Keratinocyte (primary cell): ENCODE data around the gene CHSY1. TPM values are rescaled to one million over a fixed set of nuclear protein-coding genes. Genes with fewer than 3 reads are reported as not detected.

Experiments used
- DNase-seq: peaks from one replicate; pipeline ENCODE4 v3.0.0-alpha.2; 2011; ENCODE audit warnings: low read depth, missing footprints, low spot score
- FAIRE-seq: peaks from 2 replicates; lab custom pipeline; 2011; peaks lifted over from hg19 to GRCh38; lab: Jason Lieb, UNC
- H2AFZ ChIP-seq: 2 replicates; pipeline ENCODE4 v1.6.0; 2012; ENCODE audit warnings: low read length, control low read depth, inconsistent platforms; ENCODE audit not compliant: control insufficient read depth
- H3K27ac ChIP-seq: 2 replicates; pipeline ENCODE4 v1.5.1; 2011; ENCODE audit warnings: low read length; ENCODE audit not compliant: control insufficient read depth, insufficient read depth
- H3K27me3 ChIP-seq: 3 replicates; pipeline ENCODE4 v1.6.0; 2011; ENCODE audit warnings: low read length; ENCODE audit not compliant: control insufficient read depth, insufficient read depth; ENCODE audit errors: extremely low read depth
- H3K36me3 ChIP-seq, 2 experiments: 2 replicates in 1 of 2; 3 replicates in 1 of 2; pipeline ENCODE4 v1.5.1; 2011; ENCODE audit warnings: low read length in 2 of 2, mild to moderate bottlenecking in 1 of 2; ENCODE audit not compliant: control insufficient read depth in 2 of 2, insufficient read depth in 2 of 2; ENCODE audit errors: extremely low read depth in 1 of 2
- H3K4me1 ChIP-seq: 3 replicates; pipeline ENCODE4 v1.5.1; 2011; ENCODE audit warnings: low read length; ENCODE audit not compliant: control insufficient read depth, insufficient read depth; ENCODE audit errors: extremely low read depth
- H3K4me2 ChIP-seq: 3 replicates; pipeline ENCODE4 v1.6.0; 2011; ENCODE audit warnings: low read depth, low read length; ENCODE audit not compliant: control insufficient read depth, insufficient read depth; ENCODE audit errors: extremely low read depth
- H3K4me3 ChIP-seq, 3 experiments: fragments of 200-600 bp in 1 of 3; sonication (generic) in 1 of 3; 2 replicates in 2 of 3; 3 replicates in 1 of 3; pipeline ENCODE4 v1.5.1; 2011 to 2016; ENCODE audit warnings: low read length in 3 of 3, mild to moderate bottlenecking in 3 of 3, control low read depth in 2 of 3, inconsistent platforms in 1 of 3, low read depth in 1 of 3, mixed read lengths in 1 of 3, mixed run types in 1 of 3, moderate library complexity in 1 of 3; ENCODE audit not compliant: control insufficient read depth in 2 of 3, insufficient read depth in 2 of 3; ENCODE audit errors: extremely low read depth in 1 of 3
- H3K79me2 ChIP-seq: 2 replicates; pipeline ENCODE4 v1.6.0; 2012; ENCODE audit warnings: low read length; ENCODE audit not compliant: control insufficient read depth, insufficient read depth
- H3K9ac ChIP-seq: 3 replicates; pipeline ENCODE4 v1.6.0; 2011; ENCODE audit warnings: low read length; ENCODE audit not compliant: control insufficient read depth, insufficient read depth; ENCODE audit errors: extremely low read depth
- H3K9me1 ChIP-seq: 3 replicates; pipeline ENCODE4 v1.6.0; 2011; ENCODE audit warnings: low read length; ENCODE audit not compliant: control insufficient read depth, insufficient read depth; ENCODE audit errors: extremely low read depth
- H3K9me3 ChIP-seq: 2 replicates; pipeline ENCODE4 v1.5.1; 2012; ENCODE audit warnings: low read depth, low read length; ENCODE audit not compliant: control insufficient read depth
- H4K20me1 ChIP-seq: 3 replicates; pipeline ENCODE4 v1.6.0; 2011; ENCODE audit warnings: low read length; ENCODE audit not compliant: control insufficient read depth, insufficient read depth; ENCODE audit errors: extremely low read depth
- CTCF ChIP-seq, 3 experiments: IDR thresholded peaks in 1 of 3; conservative IDR thresholded peaks in 1 of 3; optimal IDR thresholded peaks in 1 of 3; 2 replicates in 2 of 3; 3 replicates in 1 of 3; pipeline versions ENCODE3 to v1.5.1; 2011; ENCODE audit warnings: low read length in 3 of 3, mild to moderate bottlenecking in 3 of 3, moderate library complexity in 2 of 3, control low read depth in 1 of 3, inconsistent platforms in 1 of 3; ENCODE audit not compliant: insufficient read depth in 2 of 3; ENCODE audit errors: extremely low read depth in 1 of 3
- EZH2 ChIP-seq: IDR thresholded peaks from one replicate; pipeline ENCODE4 v1.6.1; 2012; ENCODE audit warnings: inconsistent platforms, mild to moderate bottlenecking, low read length, moderate library complexity
- dilution Hi-C: fragments of 300-500 bp; cut with MboI; formaldehyde crosslinking; loops from one replicate; pipeline ENCODE4 v1.7.0; 2020; ENCODE audit warnings: low sequenced_read_pairs; ENCODE audit not compliant: extremely low pct_ligation_motif_present
- polyA plus RNA-seq, 5 experiments: library from polyadenylated mRNA; depleted of rRNA in 3 of 5; stranded (reverse) in 3 of 5; stranded (forward) in 1 of 5; unstranded in 1 of 5; fragments of >200 nt; gene quantifications; 1 replicate in 1 of 5; 2 replicates in 3 of 5; 3 replicates in 1 of 5; pipeline versions ENCODE4 v1.2.1 to v1.2.3, GENCODE V29; 2011 to 2012; ENCODE audit warnings: missing spikeins in 2 of 5, low read depth in 1 of 5, low replicate concordance in 1 of 5

CHSY1 gene
- polyA plus RNA-seq, 1 donor (not counting 4 experiments of a cell fraction or from before 2014, with no cell fraction given): 27.0 TPM

GRCh38 chr15:101168898-101169494 is 82.9 kb downstream of the CHSY1 start:
- Histone ChIP-seq H3K4me3 (no peak overlapping the region), H3K27me3 (no peaks in the 10 kb centered on the region), H2AFZ (no peak overlapping the region), H3K79me2 (no peaks in the 10 kb centered on the region), H4K20me1 (no peaks in the 10 kb centered on the region), H3K9me1 (peaks cover 2% of the 10 kb centered on the region), H3K9me3 (peaks cover 18% of the 10 kb centered on the region), H3K4me1 (peaks cover 69% of the 10 kb centered on the region), H3K27ac (peak overlapping the region; percentile 53), H3K36me3 (no peaks in the 10 kb centered on the region), H3K9ac (no peak overlapping the region), H3K4me2 (peak overlapping the region; percentile 56)
- DNase-seq: no peak
- dilution Hi-C loops: no loop called here
- TF ChIP-seq CTCF (optimal IDR thresholded peaks at IDR 0.05 in 1 of 3, IDR thresholded peaks at IDR 0.05 in 1 of 3, conservative IDR thresholded peaks at IDR 0.05 in 1 of 3; ENCODE audit: extremely low read depth in 1 of 3, insufficient read depth in 2 of 3, low read length in 3 of 3) (no peak), EZH2 (no peak)
- FAIRE-seq: no peak

GRCh38 chr15:101168463-101168824 is 83.4 kb downstream of the CHSY1 start:
- no peak overlapping the region for H2AFZ ChIP-seq
- TF ChIP-seq EZH2 (no peak), CTCF (optimal IDR thresholded peaks at IDR 0.05 in 1 of 3, IDR thresholded peaks at IDR 0.05 in 1 of 3, conservative IDR thresholded peaks at IDR 0.05 in 1 of 3; ENCODE audit: extremely low read depth in 1 of 3, insufficient read depth in 2 of 3, low read length in 3 of 3) (no peak)
- no peaks in the 10 kb centered on the region for H4K20me1 ChIP-seq
- H3K9me3 ChIP-seq: peaks cover 18% of the 10 kb centered on the region
- H3K4me2 ChIP-seq: peak overlapping the region; percentile 56
- no peaks in the 10 kb centered on the region for H3K27me3 ChIP-seq
- H3K27ac ChIP-seq: peak overlapping the region; percentile 53
- peaks cover 63% of the 10 kb centered on the region for H3K4me1 ChIP-seq
- no peak for DNase-seq
- no peak overlapping the region for H3K9ac ChIP-seq
- H3K4me3 ChIP-seq: peak overlapping the region in 1 of 3 experiments; percentile 4
- no peak for FAIRE-seq
- H3K79me2 ChIP-seq: no peaks in the 10 kb centered on the region
- peaks cover 2% of the 10 kb centered on the region for H3K9me1 ChIP-seq
- dilution Hi-C loops: no loop called here
- H3K36me3 ChIP-seq: no peaks in the 10 kb centered on the region
